NCI-H460 (cell line): Measurements from ENCODE around the gene DIS3. TPM values are rescaled to one million over a fixed set of nuclear protein-coding genes. Genes with fewer than 3 reads are reported as not detected.
A peak's percentile ranks its signal among the peaks of the same experiment; 100 is the strongest.
"Not testable (repeated sequence)": the region's sequence is repeated elsewhere in the genome, so short reads cannot be mapped to it uniquely, and the experiment has no call there.

ENCODE experiments used
- DNase-seq: peaks from one replicate; pipeline ENCODE4 v3.0.0-alpha.2; 2016; ENCODE audit warnings: low read depth; ENCODE audit errors: extremely low read depth
- small RNA-seq, 2 experiments: library from RNA; depleted of rRNA; stranded (forward); fragments of <200 nt; gene quantifications; one replicate each; pipeline ENCODE3, GENCODE V24; 2014
- total RNA-seq: library from RNA; depleted of rRNA; stranded (reverse); fragments of >200 nt; shearing (Covaris generic); gene quantifications from 2 replicates; pipeline ENCODE4 v1.2.3, GENCODE V29; 2014; rRNA removed

DIS3 gene
- total RNA-seq, 1 experiment from 2014 or later: 35.3 TPM

DNA sequence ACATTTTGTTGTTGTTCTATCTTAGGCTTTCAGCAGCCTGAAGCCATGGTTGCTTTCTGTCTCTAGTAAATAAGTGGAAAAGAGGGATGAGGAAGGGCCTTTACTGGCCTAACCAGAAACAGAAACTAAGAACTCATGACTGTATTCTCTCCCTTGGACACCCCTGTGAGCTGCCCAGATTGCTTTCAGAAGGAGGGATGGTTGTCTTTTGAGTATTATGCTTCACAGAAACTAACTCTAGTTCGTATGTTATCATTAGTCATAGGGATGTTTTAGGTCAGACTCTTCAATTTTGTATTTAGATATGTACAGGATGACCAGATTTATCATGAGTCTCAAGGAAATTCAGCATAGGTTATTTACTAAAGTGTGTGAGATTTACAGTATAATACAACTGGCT lies 36.4 kb downstream of the DIS3 start:
- DNase-seq: no peak

DNA sequence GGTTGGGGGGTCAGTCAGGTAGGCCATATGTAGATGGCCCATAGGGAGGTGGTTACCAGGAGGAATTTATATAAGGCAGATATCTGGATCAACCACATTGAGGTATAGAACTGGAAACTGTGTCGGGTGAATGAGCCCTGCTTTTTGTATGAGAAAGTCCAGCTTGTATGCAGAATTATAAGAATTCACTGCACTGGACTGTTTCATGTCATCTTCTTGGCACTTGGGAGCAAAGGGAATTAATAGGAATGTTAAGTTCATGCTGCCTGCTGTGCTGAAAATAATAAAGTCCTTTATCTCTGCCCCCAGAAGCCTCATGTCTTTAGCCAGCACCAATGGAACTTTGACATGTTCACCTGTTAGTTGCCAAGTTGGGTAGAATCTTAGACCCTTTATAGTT lies 41.7 kb downstream of the DIS3 start:
- no peak for DNase-seq

DNA sequence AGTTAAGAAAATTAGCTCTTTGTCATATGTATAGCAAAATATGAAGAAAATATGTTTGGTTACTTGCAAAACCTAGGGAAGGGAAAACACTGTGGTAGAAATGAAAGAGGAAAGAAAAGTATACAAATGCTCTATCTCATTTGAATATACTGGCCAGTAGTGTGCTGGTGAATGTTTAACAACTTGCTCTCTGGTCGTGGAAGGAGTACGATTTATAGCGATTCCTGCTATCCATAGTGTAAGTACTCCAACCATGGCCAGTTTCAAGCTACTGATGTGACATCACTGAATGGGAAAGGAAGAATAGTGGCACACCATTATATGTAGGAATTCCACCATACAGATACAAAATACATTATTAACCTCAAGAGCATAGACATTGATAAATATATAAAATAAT lies 44.7 kb downstream of the DIS3 start:
- DNase-seq: no peak

DNA sequence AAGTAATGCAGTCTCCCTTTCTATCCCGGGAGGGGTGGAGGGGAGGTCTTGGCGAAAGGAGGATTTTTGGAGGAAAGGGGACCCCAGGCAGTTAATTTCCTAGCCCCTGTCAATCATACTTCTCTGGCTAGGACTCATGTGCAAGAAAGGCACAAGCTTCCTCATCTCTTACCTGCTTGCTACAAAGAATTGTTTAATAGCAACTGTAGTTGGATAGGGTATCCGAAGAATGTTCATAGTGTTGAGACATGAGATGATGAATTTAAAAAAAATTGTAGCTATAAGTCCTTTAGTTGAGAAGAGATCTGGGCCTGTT lies 53.5 kb downstream of the DIS3 start:
- no peak for DNase-seq

DNA sequence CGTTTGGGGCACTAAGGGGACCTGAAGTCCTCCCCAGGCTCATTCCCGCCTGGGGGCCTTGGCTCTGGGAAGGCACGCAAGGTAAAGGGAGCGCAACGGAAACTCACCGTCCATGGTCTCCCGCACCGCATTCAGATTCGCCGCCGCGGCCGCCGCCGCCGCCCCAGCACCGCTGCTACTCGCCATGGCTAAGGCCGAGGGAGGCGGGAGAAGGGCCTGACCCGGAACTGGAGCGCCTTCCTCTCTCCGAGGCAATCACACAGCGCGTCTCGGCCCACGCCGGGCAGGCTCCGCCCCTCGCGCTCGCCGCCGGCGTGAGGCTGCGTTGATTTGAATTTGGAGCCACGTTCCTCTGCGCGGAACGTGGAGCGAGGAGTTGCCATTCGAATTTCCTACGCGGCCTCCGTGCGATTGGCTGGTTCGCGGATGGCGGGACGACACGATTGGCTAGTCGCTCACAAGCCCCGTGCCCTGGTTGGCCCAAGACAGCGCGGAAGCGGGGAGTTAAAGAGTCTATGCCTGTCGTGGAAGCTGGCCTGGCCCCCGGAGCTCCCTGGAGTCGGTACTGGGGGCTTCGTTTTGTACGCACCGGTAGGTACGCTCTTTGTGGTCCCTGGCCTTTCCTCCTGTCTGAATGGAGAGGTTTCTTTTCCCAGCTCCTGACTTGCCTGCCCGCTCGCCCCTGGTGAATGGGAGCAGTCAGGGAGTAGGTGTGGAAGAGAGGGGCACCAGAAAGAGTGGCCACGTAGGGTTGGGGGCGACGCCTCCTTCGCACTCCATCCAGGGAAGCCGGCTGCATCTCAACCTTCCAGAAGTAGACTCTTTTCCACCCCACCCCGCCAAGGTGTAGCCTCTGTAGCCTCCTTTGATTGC lies 54.0 kb downstream of the DIS3 start, which contains the start of the genes BORA and MZT1:
TSS of gene BORA (plus strand) at position 507 of the 873 bp plus-strand sequence. CDS start 1,018 bp downstream, outside the sequence.
TSS of gene MZT1 (minus strand) at position 213 of the 873 bp plus-strand sequence. CDS start at position 186, 27 bp downstream.
- peak; percentile 93 for DNase-seq

DNA sequence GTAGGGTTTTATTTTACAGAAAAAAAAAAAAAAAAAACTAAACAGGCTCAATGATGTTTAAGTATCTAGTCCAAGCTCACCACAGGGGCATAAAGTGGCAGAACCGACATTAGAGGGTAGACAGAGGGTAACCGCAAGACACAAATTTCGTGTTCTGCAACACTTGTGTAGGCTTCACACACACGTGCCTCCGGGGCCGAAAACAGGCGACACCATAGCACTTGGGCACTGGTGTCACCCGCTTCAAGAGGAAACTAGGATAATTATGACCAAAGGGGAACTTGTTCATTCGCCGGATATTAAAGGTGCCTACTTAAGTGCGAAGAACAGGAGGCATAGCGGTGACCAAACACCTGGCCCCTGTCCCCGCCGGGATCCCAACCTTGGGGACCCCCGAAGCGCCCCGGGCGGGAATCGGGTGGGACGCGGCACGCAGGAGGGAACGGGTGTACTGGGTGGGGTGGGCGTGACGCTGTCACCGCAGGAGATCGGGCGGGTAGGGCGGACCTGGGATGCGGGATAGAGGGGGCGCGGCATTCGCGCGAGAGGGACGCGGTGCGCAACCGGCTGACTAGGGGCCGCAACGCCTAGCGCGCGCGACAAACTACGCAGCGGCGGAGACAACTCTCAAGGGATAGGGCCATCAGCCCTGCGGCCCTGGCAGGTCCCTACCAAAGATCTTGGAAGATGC lies 54.8 kb downstream of the DIS3 start:
- no peak for DNase-seq

DNA sequence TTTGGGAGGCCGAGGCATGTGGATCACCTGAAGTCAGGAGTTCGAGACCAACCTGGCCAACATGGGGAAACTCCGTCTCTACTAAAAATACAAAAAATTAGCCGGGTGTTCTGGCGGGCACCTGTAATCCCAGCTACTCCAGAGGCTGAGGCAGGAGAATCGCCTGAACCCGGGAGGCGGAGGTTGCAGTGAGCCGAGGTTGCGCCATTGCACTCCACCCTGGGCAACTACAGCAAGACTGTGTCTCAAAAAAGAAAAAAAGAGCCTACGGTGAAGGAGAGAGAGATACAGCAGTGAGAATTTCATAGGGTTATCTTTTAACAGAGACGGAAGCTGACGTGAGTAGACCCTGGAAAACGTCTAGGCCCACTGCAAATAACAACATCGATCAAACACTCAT lies 55.5 kb downstream of the DIS3 start:
- not testable (repeated sequence) for DNase-seq

DNA sequence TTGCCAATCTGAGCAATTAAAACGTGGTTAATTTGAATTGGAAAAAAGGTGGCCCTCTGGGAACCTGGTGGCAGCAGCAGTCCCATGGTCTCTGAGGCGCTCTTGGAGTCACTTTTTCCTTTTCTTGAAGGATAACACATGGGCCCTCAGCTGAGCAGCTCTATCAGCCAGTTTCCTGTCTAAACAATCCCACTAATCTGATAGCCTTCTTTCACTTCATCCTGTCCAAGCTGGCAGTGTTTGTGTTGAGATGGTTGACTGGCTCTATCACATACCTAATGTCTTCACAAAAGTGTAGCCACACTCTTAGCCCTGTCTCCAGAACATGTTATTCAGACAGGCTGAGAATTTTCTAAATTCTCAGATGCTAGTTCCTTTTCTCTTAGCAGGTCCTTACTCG lies 64.9 kb downstream of the DIS3 start:
- DNase-seq: no peak

Small RNA genes lying within 50 kb of the gene (small RNA-seq; reads per million reads assigned to genes)
- 0 reads per million in 2 experiments for gene RNU6-80P

Other genes with a start within 250 kb of the DIS3 start
- gene MZT1, start 54.3 kb downstream of the DIS3 start, total RNA-seq: 32.2 and 37.2 TPM in 2 replicates
- 12.6 and 14.6 TPM in 2 replicates for gene BORA, start 54.0 kb downstream of the DIS3 start, total RNA-seq
- 15.2 and 15.3 TPM in 2 replicates for gene PIBF1, start 233 bp upstream of the DIS3 start, total RNA-seq